Osteoblast (primary cell): ENCODE results near the gene XYLT2. TPM values are rescaled to one million over a fixed set of nuclear protein-coding genes. Genes with fewer than 3 reads are reported as not detected.

Experiments
- DNase-seq: peaks from one replicate; pipeline ENCODE4 v3.0.0; 2011; ENCODE audit warnings: low spot score, mixed read lengths; ENCODE audit not compliant: insufficient read length; ENCODE audit errors: missing footprints
- H2AFZ ChIP-seq: 2 replicates; pipeline ENCODE4 v1.6.0; 2011; ENCODE audit warnings: mild to moderate bottlenecking, low read length
- H3K27ac ChIP-seq: 2 replicates; pipeline ENCODE4 v1.5.1; 2011; ENCODE audit warnings: mild to moderate bottlenecking, low read depth, low read length, moderate library complexity
- H3K27me3 ChIP-seq: 2 replicates; pipeline ENCODE4 v1.6.0; 2012; ENCODE audit warnings: mild to moderate bottlenecking, control low read depth, inconsistent platforms, low read length, moderate library complexity; ENCODE audit not compliant: insufficient read depth
- H3K36me3 ChIP-seq: 2 replicates; pipeline ENCODE4 v1.5.1; 2011; ENCODE audit warnings: mild to moderate bottlenecking, low read length, control low read depth, moderate library complexity; ENCODE audit not compliant: insufficient read depth
- H3K4me1 ChIP-seq: 2 replicates; pipeline ENCODE4 v1.5.1; 2011; ENCODE audit warnings: mild to moderate bottlenecking, low read length, control low read depth, moderate library complexity; ENCODE audit not compliant: insufficient read depth
- H3K4me2 ChIP-seq: 2 replicates; pipeline ENCODE4 v1.6.0; 2011; ENCODE audit warnings: mild to moderate bottlenecking, low read length; ENCODE audit not compliant: insufficient read depth
- H3K4me3 ChIP-seq: fragments of 200-600 bp; sonication (generic); 3 replicates; pipeline ENCODE4 v1.5.1; 2012; ENCODE audit warnings: mild to moderate bottlenecking, low read length, inconsistent platforms; ENCODE audit not compliant: insufficient read depth
- H3K79me2 ChIP-seq: 2 replicates; pipeline ENCODE4 v1.6.0; 2012; ENCODE audit warnings: mild to moderate bottlenecking, low read length, control low read depth, inconsistent platforms; ENCODE audit not compliant: insufficient read depth
- H3K9me3 ChIP-seq: 2 replicates; pipeline ENCODE4 v1.5.1; 2011; ENCODE audit warnings: low read depth, low read length, control low read depth
- H4K20me1 ChIP-seq: 2 replicates; pipeline ENCODE4 v1.6.0; 2012; ENCODE audit warnings: mild to moderate bottlenecking, low read length, control low read depth; ENCODE audit not compliant: insufficient read depth
- total RNA-seq: library from RNA; depleted of rRNA; stranded (reverse); fragments of >200 nt; gene quantifications from 2 replicates; pipeline ENCODE4 v1.2.3, GENCODE V29; 2012
- TF ChIP-seq, protein P1 (sequence below): IDR thresholded peaks from 2 replicates; pipeline ENCODE4 v1.5.1; 2011; ENCODE audit warnings: mild to moderate bottlenecking, low read depth, low read length, moderate library complexity; ENCODE audit errors: extremely low read depth

XYLT2 gene
- total RNA-seq, 1 donor, result 40.5 TPM

DNA sequence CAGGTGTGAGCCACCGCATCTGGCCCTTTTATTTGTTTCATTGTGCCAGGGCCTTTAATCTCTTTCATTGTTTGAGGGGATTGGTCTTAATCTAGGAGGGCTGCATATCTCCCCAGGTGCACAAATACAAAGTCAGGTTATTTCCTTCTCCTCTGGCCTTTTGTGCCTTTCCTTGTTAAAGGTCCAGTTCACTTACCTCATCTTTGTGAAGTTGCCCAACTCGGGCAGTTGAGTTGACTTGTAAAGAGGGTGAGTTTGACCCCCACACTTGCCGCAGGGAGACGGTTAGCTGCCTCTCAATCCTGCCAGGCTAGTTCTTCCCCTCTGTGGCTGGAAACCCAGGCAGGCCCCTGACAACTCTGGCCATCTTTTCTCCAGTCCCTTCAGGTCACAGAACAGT is 38.3 kb upstream of the XYLT2 start:
- no peak overlapping the region for H3K4me3 ChIP-seq
- TF ChIP-seq, protein P1, sequence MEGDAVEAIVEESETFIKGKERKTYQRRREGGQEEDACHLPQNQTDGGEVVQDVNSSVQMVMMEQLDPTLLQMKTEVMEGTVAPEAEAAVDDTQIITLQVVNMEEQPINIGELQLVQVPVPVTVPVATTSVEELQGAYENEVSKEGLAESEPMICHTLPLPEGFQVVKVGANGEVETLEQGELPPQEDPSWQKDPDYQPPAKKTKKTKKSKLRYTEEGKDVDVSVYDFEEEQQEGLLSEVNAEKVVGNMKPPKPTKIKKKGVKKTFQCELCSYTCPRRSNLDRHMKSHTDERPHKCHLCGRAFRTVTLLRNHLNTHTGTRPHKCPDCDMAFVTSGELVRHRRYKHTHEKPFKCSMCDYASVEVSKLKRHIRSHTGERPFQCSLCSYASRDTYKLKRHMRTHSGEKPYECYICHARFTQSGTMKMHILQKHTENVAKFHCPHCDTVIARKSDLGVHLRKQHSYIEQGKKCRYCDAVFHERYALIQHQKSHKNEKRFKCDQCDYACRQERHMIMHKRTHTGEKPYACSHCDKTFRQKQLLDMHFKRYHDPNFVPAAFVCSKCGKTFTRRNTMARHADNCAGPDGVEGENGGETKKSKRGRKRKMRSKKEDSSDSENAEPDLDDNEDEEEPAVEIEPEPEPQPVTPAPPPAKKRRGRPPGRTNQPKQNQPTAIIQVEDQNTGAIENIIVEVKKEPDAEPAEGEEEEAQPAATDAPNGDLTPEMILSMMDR, result no peak

DNA sequence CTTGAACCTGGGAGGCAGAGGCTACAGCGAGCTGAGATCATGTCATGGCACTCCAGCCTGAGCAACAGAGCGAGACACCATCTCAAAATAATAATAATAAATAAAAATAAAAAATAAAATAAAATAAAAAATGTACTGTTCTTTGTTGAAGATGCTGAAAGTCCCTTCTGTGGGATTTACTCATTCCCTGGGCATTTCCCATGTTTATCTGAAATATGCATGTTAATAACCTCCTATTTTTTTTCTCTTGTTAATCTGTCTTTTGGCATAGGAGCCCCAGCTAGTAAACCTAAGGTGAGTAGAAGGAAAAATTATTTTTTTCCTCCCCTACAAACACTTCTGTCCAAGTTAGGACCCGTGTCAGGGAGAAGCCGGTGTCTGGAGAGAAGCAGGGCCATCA is 37.3 kb upstream of the XYLT2 start:
- Histone ChIP-seq H3K9me3 (no peaks in the 10 kb centered on the region), H3K36me3 (no peaks in the 10 kb centered on the region), H2AFZ (no peak overlapping the region), H3K27ac (no peak overlapping the region), H3K27me3 (peaks cover 19% of the 10 kb centered on the region), H4K20me1 (no peaks in the 10 kb centered on the region), H3K4me2 (no peak overlapping the region), H3K79me2 (no peaks in the 10 kb centered on the region), H3K4me3 (no peak overlapping the region), H3K4me1 (peaks cover 8% of the 10 kb centered on the region)
- no peak for DNase-seq
- TF ChIP-seq, protein P1, result no peak

More for the DNA sequence above, 38.3 kb upstream of the XYLT2 start:
- no peaks in the 10 kb centered on the region for H3K79me2 ChIP-seq
- no peak overlapping the region for H3K27ac ChIP-seq
- H3K27me3 ChIP-seq, result peaks cover 14% of the 10 kb centered on the region
- H4K20me1 ChIP-seq, result no peaks in the 10 kb centered on the region
- DNase-seq, result no peak
- no peaks in the 10 kb centered on the region for H3K36me3 ChIP-seq
- H2AFZ ChIP-seq, result no peak overlapping the region
- H3K4me2 ChIP-seq, result no peak overlapping the region
- no peaks in the 10 kb centered on the region for H3K9me3 ChIP-seq
- peaks cover 8% of the 10 kb centered on the region for H3K4me1 ChIP-seq

DNA sequence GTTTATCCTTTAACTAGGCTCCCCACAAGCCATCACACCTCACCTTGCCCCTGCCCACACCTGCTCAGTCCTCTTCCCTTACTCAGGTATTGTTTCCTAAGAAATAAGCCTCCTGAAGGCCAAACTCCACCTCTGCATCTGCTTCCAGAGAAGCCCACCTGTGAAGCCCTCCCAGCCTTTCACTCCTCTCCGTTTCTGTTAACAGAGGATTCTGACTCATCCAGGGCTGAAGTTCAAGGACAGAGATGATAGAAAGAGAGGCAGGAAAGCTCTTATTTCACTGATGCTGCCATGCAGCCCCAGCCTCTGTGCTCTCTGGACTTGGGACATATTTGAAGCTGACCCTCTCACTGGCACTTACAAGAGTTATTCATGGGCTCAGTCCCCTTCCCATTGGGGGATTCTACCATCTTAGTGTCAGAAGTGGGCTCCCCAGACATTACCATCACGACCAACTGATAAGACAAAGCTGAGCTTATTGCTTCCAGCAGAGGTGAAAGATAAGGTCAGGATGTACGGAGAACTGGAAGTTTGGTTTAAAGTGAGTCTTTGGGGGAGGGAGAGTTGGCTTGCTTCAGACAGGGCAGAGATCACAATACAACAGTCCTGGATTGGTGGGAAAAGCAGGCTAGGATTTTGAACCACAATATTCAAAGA is 35.3 kb upstream of the XYLT2 start:
- TF ChIP-seq, protein P1, result no peak

DNA sequence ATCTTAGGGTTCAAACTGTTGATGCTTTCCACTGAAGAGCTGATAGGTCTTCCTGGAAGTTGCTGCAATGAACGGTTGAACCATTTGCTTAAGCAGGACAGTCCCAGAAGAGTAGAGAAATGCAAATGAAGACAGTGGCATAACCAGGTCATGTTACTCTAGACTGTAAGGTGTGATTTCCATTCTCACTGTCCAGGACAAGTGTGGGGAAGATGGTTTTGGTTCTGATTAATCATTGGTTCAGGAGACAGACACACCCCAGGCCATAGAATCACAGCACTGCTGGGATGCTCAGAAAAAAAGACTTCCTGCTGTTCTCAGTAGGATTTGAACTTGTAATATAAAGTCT is 34.8 kb upstream of the XYLT2 start:
- TF ChIP-seq, protein P1, result no peak
- Histone ChIP-seq H3K4me1 (no peaks in the 10 kb centered on the region), H3K9me3 (no peaks in the 10 kb centered on the region), H3K4me2 (no peak overlapping the region), H3K27me3 (peaks cover 23% of the 10 kb centered on the region), H3K36me3 (no peaks in the 10 kb centered on the region), H3K79me2 (no peaks in the 10 kb centered on the region), H3K4me3 (no peak overlapping the region), H2AFZ (no peak overlapping the region), H3K27ac (no peak overlapping the region), H4K20me1 (no peaks in the 10 kb centered on the region)
- no peak for DNase-seq

More for the DNA sequence above, 35.3 kb upstream of the XYLT2 start:
- Histone ChIP-seq H3K4me2 (no peak overlapping the region), H2AFZ (no peak overlapping the region), H3K4me1 (no peaks in the 10 kb centered on the region), H3K9me3 (no peaks in the 10 kb centered on the region), H3K4me3 (no peak overlapping the region), H4K20me1 (no peaks in the 10 kb centered on the region), H3K36me3 (no peaks in the 10 kb centered on the region), H3K27me3 (peaks cover 23% of the 10 kb centered on the region), H3K79me2 (no peaks in the 10 kb centered on the region), H3K27ac (no peak overlapping the region)
- DNase-seq, result no peak
